GM18951 (cell line): ENCODE data around the gene ESCO1.
"Not testable (repeated sequence)": the region's sequence is repeated elsewhere in the genome, so short reads cannot be mapped to it uniquely, and the experiment has no call there.

Source experiments
- POLR2A ChIP-seq: IDR thresholded peaks from 4 replicates; pipeline ENCODE4 v1.6.1; 2011; ENCODE audit warnings: mild to moderate bottlenecking; ENCODE audit not compliant: insufficient read length, insufficient read depth; ENCODE audit errors: extremely low read depth
- in situ Hi-C: fragments of 300-500 bp; cut with MboI; formaldehyde crosslinking; loops from one replicate; pipeline ENCODE4 v1.12.0; 2022; ENCODE audit warnings: low sequenced_read_pairs, mixed read lengths, inconsistent platforms; ENCODE audit not compliant: unreplicated experiment

Gene ESCO1

GRCh38 chr18:21602299-21602587 lies 1.7 kb upstream of the ESCO1 start:
- in situ Hi-C loops: no loop called here
- TF ChIP-seq POLR2A: no peak

- in situ Hi-C loops: no loop called here
- TF ChIP-seq POLR2A: no peak
Observed at GRCh38 chr18:21599585-21600525, 649 bp downstream of the ESCO1 start.

GRCh38 chr18:21598726-21599584 lies 1.5 kb downstream of the ESCO1 start:
- TF ChIP-seq POLR2A: no peak
- in situ Hi-C loops: no loop called here

GRCh38 chr18:21597620-21598019 lies 2.9 kb downstream of the ESCO1 start:
- TF ChIP-seq POLR2A: no peak
- in situ Hi-C loops: no loop called here

- TF ChIP-seq POLR2A: no peak
- in situ Hi-C loops: no loop called here
Observed at GRCh38 chr18:21593540-21594257, 6.8 kb downstream of the ESCO1 start.

- in situ Hi-C loops: not testable (repeated sequence)
Observed at GRCh38 chr18:21592361-21592760, 8.1 kb downstream of the ESCO1 start.

- in situ Hi-C loops: no loop called here
Observed at GRCh38 chr18:21584391-21584790, 16.1 kb downstream of the ESCO1 start.

GRCh38 chr18:21575656-21576055 lies 24.8 kb downstream of the ESCO1 start:
- no peak for TF ChIP-seq POLR2A
- in situ Hi-C loops: no loop called here

More at GRCh38 chr18:21584391-21584790, 16.1 kb downstream of the ESCO1 start:
- no peak for TF ChIP-seq POLR2A

- TF ChIP-seq POLR2A: no peak
Observed at GRCh38 chr18:21571772-21572171, 28.7 kb downstream of the ESCO1 start.

GRCh38 chr18:21559195-21559594 lies 41.3 kb downstream of the ESCO1 start:
- in situ Hi-C loops: no loop called here
- TF ChIP-seq POLR2A: no peak

More at GRCh38 chr18:21571772-21572171, 28.7 kb downstream of the ESCO1 start:
- in situ Hi-C loops: no loop called here

GRCh38 chr18:21557607-21558253 lies 42.8 kb downstream of the ESCO1 start:
- in situ Hi-C loops: no loop called here

GRCh38 chr18:21550510-21550970 lies 50.0 kb downstream of the ESCO1 start:
- in situ Hi-C loops: no loop called here
- no peak for TF ChIP-seq POLR2A

More at GRCh38 chr18:21557607-21558253, 42.8 kb downstream of the ESCO1 start:
- TF ChIP-seq POLR2A: no peak
